Uterus (tissue), 4 donors: ENCODE data around the gene DOCK4. TPM values are rescaled to one million over a fixed set of nuclear protein-coding genes. Genes with fewer than 3 reads are reported as not detected.

Experiments
- DNase-seq, 2 donors: peaks; one replicate each; pipeline ENCODE4 v3.0.0-alpha.2; 2019 to 2020
- H3K27ac ChIP-seq, 2 donors: fragments of 200-600 bp; sonication (generic); 1 replicate in 1 of 2; 2 replicates in 1 of 2; pipeline ENCODE4 v1.5.1; 2016 to 2018
- H3K27me3 ChIP-seq, 2 donors: fragments of 200-600 bp; sonication (generic); one replicate each; pipeline ENCODE4 v1.5.1; 2018 to 2019; ENCODE audit warnings: control low read depth in 1 of 2
- H3K36me3 ChIP-seq, 2 donors: fragments of 200-600 bp; sonication (generic); one replicate each; pipeline ENCODE4 v1.5.1; 2019; ENCODE audit warnings: control low read depth in 1 of 2
- H3K4me1 ChIP-seq, 2 donors: fragments of 200-600 bp; sonication (generic); one replicate each; pipeline ENCODE4 v1.5.1; 2018 to 2019; ENCODE audit warnings: control low read depth in 1 of 2
- H3K4me3 ChIP-seq, 2 donors: fragments of 200-600 bp; sonication (generic); 1 replicate in 1 of 2; 2 replicates in 1 of 2; pipeline ENCODE4 v1.5.1; 2018 to 2019; ENCODE audit warnings: mild to moderate bottlenecking in 1 of 2
- H3K9me3 ChIP-seq, 2 donors: fragments of 200-600 bp; sonication (generic); one replicate each; pipeline ENCODE4 v1.5.1; 2019; ENCODE audit warnings: control low read depth in 1 of 2
- POLR2A ChIP-seq, 2 donors: fragments of 450-650 bp; IDR thresholded peaks; one replicate each; pipeline ENCODE4 v1.6.1; 2016; ENCODE audit warnings: antibody characterized with exemption in 2 of 2, mild to moderate bottlenecking in 1 of 2, moderate library complexity in 1 of 2
- intact Hi-C: fragments of 100-400 bp; cut with DNase I; formaldehyde crosslinking; loops from one replicate; pipeline ENCODE4 v1.15.1; 2023; ENCODE audit warnings: low total_unique reads
- total RNA-seq, 4 donors: library from RNA; depleted of rRNA in 3 of 4; stranded (reverse); fragments of >200 nt in 3 of 4; gene quantifications; one replicate each; pipeline versions ENCODE4 v1.1.0 to v1.2.4, GENCODE V29; 2014 to 2023
- TF ChIP-seq, protein P1 (sequence below), 4 experiments: fragments of 200-600 bp in 2 of 4; fragments of 450-650 bp in 2 of 4; sonication (generic) in 2 of 4; IDR thresholded peaks; one replicate each; pipeline ENCODE4 v1.5.1; 2016 to 2019; ENCODE audit warnings: antibody characterized with exemption in 4 of 4, mild to moderate bottlenecking in 2 of 4, moderate library complexity in 1 of 4
- donor health status: DM: yes; HTN: yes; CAD: no.

The DOCK4 gene
- total RNA-seq, 4 donors from 2014 or later, result 48.8 to 217 (median 72.3) TPM

DNA sequence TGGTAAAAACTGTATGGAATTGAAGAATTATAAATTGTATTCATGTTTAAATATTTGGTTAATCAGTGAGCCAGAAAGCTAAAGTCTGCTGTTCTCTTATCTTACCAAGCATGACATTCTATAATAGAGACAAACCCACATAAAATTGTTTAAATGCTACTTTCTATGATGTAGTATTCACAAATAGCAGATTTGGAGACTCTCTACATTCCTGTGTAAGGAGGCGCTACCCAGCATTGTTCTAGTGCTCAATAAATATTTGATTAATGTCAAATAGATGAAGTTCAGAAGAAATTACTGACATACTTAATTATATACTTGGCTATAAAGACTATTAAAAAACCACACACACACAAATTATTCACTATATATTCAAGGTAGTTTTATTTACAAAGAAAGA lies 49.8 kb downstream of the DOCK4 start:
- TF ChIP-seq POLR2A (IDR thresholded peaks at IDR 0.05), result no peak
- TF ChIP-seq, protein P1, sequence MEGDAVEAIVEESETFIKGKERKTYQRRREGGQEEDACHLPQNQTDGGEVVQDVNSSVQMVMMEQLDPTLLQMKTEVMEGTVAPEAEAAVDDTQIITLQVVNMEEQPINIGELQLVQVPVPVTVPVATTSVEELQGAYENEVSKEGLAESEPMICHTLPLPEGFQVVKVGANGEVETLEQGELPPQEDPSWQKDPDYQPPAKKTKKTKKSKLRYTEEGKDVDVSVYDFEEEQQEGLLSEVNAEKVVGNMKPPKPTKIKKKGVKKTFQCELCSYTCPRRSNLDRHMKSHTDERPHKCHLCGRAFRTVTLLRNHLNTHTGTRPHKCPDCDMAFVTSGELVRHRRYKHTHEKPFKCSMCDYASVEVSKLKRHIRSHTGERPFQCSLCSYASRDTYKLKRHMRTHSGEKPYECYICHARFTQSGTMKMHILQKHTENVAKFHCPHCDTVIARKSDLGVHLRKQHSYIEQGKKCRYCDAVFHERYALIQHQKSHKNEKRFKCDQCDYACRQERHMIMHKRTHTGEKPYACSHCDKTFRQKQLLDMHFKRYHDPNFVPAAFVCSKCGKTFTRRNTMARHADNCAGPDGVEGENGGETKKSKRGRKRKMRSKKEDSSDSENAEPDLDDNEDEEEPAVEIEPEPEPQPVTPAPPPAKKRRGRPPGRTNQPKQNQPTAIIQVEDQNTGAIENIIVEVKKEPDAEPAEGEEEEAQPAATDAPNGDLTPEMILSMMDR (IDR thresholded peaks at IDR 0.05), result no peak
- Histone ChIP-seq H3K4me1 (no peaks in the 10 kb centered on the region), H3K27ac (no peak overlapping the region), H3K9me3 (no peaks in the 10 kb centered on the region), H3K36me3 (no peaks in the 10 kb centered on the region), H3K4me3 (no peak overlapping the region), H3K27me3 (no peaks in the 10 kb centered on the region)
- intact Hi-C loops, result no loop called here
- DNase-seq, result no peak

DNA sequence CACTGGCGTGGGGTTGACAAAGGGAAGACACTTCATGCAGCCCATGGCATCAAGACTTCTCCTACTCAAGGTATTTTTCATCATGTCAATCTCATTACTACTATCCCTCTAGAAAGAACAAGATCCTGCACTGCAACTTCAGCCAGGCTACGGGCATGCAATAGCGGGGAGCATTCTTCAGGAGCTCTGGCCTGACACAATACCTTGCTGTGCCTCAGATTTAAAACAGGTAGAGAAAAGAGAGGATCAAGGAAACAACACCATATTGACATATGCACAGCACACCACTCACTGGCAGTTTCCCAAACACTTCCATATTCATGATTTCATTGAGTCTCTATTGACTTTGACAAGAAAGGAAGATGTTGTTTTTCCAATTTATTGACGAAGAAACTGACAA lies 51.5 kb downstream of the DOCK4 start:
- H3K4me3 ChIP-seq, result no peak overlapping the region
- H3K9me3 ChIP-seq, result no peaks in the 10 kb centered on the region
- no peak for DNase-seq
- H3K27me3 ChIP-seq, result no peaks in the 10 kb centered on the region
- no peak for TF ChIP-seq POLR2A (IDR thresholded peaks at IDR 0.05)
- TF ChIP-seq, protein P1 (IDR thresholded peaks at IDR 0.05), result no peak
- no peaks in the 10 kb centered on the region for H3K4me1 ChIP-seq
- no peaks in the 10 kb centered on the region for H3K36me3 ChIP-seq
- no peak overlapping the region for H3K27ac ChIP-seq
- intact Hi-C loops, result no loop called here

DNA sequence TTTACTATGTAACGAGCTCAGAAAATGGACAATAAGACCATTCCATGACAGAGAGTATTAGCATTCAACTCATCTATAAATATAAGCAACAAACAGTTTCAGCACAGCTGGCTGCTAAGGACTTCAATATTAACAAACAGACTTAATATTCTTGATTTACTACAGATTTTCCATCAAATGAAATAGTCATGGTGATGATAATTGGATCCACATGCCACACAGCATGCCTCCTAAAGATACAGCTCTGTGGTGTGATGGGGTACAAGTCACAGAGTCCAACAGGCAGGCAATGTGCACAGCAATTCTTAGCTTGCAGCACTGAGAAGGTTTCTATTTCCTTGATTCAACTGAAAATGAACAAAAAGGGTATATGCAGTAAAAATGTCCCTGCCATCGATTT lies 54.0 kb downstream of the DOCK4 start:
- Histone ChIP-seq H3K4me3 (no peak overlapping the region), H3K36me3 (no peaks in the 10 kb centered on the region), H3K4me1 (no peaks in the 10 kb centered on the region), H3K9me3 (no peaks in the 10 kb centered on the region), H3K27ac (no peak overlapping the region), H3K27me3 (no peaks in the 10 kb centered on the region)
- no peak for DNase-seq
- TF ChIP-seq, protein P1 (IDR thresholded peaks at IDR 0.05), result no peak
- TF ChIP-seq POLR2A (IDR thresholded peaks at IDR 0.05), result no peak
- intact Hi-C loops, result no loop called here

DNA sequence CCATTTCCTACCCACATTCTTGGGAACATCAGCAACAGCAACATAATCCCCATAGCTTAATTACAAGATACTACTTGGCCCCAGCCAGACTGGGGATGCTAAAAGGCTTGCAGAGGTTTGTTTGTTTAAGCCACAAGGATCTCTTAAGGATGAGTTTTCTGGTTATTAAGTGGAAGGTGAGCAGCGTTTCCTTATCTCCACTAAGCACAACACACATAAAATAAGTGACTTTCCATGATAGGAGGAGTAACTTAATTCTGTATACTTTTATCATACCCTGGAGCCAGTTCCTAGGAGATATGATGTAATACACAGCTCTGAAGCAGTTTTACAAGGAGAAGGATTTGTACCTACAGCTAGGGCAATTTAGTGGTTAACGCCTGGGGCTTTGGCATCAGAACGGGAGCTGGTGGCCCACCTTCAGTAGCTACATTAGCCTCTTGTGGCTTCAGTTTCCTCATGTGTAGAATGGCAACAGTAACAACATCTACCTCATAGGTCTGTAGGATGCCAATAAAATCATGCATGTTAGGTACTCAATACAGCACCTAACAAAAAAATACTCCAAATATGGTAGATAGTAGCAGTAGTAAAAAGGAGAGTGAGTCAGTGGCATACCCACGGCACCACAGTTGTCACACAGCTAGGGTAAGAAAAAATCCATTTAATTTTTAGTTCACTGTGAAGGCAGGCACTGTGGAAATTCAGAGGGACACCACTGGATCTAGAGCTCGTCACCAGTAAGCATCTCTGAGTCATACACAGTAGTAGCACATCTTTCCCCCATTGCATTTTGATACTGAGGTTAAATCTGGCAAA lies 55.2 kb downstream of the DOCK4 start:
- no peak for DNase-seq
- intact Hi-C loops, result no loop called here
- TF ChIP-seq, protein P1 (IDR thresholded peaks at IDR 0.05), result no peak
- Histone ChIP-seq H3K27ac (no peak overlapping the region), H3K4me1 (no peaks in the 10 kb centered on the region), H3K27me3 (no peaks in the 10 kb centered on the region), H3K4me3 (no peak overlapping the region), H3K9me3 (no peaks in the 10 kb centered on the region), H3K36me3 (no peaks in the 10 kb centered on the region)

DNA sequence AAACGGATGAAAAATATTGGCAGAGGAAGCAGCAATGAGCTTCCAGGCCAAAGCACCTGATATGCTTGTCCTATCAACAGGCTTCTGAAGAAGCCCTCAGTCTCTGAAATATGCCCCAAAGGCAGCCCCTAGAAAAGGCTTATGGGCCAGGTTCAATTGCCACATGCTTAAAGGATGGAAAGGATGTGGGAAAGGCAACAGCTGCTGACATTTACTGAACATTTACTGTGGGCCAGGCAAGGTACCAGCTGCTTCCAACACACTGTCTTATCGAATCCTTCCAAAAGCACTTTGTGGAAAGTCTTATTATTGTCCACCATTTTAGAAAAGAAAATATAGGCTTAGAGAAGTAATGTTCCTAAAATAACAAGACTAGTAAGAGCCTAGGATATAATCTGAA lies 56.5 kb downstream of the DOCK4 start:
- TF ChIP-seq, protein P1 (IDR thresholded peaks at IDR 0.05), result no peak
- no peak for TF ChIP-seq POLR2A (IDR thresholded peaks at IDR 0.05)
- Histone ChIP-seq H3K9me3 (no peaks in the 10 kb centered on the region), H3K27me3 (no peaks in the 10 kb centered on the region), H3K27ac (no peak overlapping the region), H3K36me3 (no peaks in the 10 kb centered on the region), H3K4me1 (no peaks in the 10 kb centered on the region), H3K4me3 (no peak overlapping the region)
- no peak for DNase-seq
- intact Hi-C loops, result no loop called here
